Upper lobe of left lung (tissue), 4 donors: ENCODE data around the gene D2HGDH.

ENCODE experiments used
- EP300 ChIP-seq, 4 donors: sonication (generic); formaldehyde crosslinking; IDR thresholded peaks; one replicate each; pipeline ENCODE4 v1.5.1; 2017; ENCODE audit warnings: antibody characterized with exemption in 4 of 4, control low read depth in 2 of 4
- POLR2A ChIP-seq, 4 donors: fragments of 450-650 bp; IDR thresholded peaks; one replicate each; pipeline ENCODE4 v1.5.1; 2016 to 2017; ENCODE audit warnings: antibody characterized with exemption in 4 of 4, mild to moderate bottlenecking in 2 of 4
- TF ChIP-seq, protein P1 (sequence below), 6 experiments: fragments of 450-650 bp in 4 of 6; fragments of 200-600 bp in 2 of 6; sonication (generic) in 2 of 6; IDR thresholded peaks; one replicate each; pipeline ENCODE4 v1.5.1; 2016 to 2019; ENCODE audit warnings: antibody characterized with exemption in 6 of 6

DNA sequence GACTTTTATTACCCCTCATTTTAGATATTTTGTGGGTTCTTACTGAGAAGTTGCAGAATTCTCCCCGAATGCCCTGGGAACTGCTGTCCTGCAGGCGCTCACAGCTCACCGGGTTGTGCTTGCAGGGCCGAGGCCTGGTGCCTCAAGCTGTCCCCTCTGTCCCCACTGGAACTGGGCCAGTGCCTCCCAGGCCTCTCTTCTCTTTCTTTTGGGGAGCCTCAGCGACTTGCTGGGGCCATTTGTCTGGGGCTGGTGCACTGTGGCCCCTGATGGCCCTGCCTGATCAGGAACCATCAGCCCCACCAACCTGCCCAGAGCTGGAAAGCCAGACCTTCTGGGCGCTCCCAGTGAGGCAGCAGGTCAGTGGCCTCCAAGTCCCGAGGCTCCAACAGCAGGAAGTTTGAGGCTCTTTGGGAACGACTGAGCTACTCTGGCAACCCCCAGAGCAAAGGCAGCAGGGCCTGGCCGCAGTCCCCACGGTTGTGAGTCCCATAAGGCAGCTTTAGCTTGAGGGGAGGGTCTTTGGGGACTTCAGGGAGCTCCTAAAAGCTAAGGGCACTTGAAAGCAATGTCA lies 59.9 kb downstream of the D2HGDH start:
- TF ChIP-seq, protein P1, sequence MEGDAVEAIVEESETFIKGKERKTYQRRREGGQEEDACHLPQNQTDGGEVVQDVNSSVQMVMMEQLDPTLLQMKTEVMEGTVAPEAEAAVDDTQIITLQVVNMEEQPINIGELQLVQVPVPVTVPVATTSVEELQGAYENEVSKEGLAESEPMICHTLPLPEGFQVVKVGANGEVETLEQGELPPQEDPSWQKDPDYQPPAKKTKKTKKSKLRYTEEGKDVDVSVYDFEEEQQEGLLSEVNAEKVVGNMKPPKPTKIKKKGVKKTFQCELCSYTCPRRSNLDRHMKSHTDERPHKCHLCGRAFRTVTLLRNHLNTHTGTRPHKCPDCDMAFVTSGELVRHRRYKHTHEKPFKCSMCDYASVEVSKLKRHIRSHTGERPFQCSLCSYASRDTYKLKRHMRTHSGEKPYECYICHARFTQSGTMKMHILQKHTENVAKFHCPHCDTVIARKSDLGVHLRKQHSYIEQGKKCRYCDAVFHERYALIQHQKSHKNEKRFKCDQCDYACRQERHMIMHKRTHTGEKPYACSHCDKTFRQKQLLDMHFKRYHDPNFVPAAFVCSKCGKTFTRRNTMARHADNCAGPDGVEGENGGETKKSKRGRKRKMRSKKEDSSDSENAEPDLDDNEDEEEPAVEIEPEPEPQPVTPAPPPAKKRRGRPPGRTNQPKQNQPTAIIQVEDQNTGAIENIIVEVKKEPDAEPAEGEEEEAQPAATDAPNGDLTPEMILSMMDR (IDR thresholded peaks at IDR 0.05) = no peak
- TF ChIP-seq EP300 (IDR thresholded peaks at IDR 0.05) (no peak), POLR2A (IDR thresholded peaks at IDR 0.05) (no peak)
